HEK293 (cell line): ENCODE measurements around the gene IER3IP1.

ENCODE experiments used
- CTCF ChIA-PET: fragments of 350-600 bp; formaldehyde crosslinking; extraction: SDS; loops from one replicate; lab custom pipeline; 2021; ENCODE audit warnings: antibody characterized with exemption; lab: Yijun Ruan, JAX
- POLR2A ChIA-PET: fragments of 300-600 bp; formaldehyde crosslinking; extraction: SDS; loops from one replicate; lab custom pipeline; 2020; ENCODE audit warnings: antibody characterized with exemption, inconsistent platforms; lab: Yijun Ruan, JAX
- H3K27ac ChIP-seq: fragments of 200-500 bp; sonication (Bioruptor generic); 2 replicates; pipeline ENCODE4 v1.5.1; 2014; ENCODE audit warnings: low read depth, low read length, control low read depth, inconsistent platforms; ENCODE audit errors: extremely low read depth
- H3K36me3 ChIP-seq, 2 experiments: fragments of 200-500 bp in 1 of 2; sonication (Bioruptor generic) in 1 of 2; 1 replicate in 1 of 2; 2 replicates in 1 of 2; pipeline ENCODE4 v1.5.1; 2014 to 2017; ENCODE audit warnings: inconsistent platforms in 2 of 2, low read length in 2 of 2; ENCODE audit not compliant: control insufficient read depth in 2 of 2, insufficient read depth in 1 of 2
- H3K4me1 ChIP-seq: fragments of 200-500 bp; sonication (Bioruptor generic); 2 replicates; pipeline ENCODE4 v1.5.1; 2014; ENCODE audit warnings: mild to moderate bottlenecking, low read length, inconsistent platforms; ENCODE audit not compliant: control insufficient read depth, insufficient read depth
- H3K4me3 ChIP-seq: 2 replicates; pipeline ENCODE4 v1.5.1; 2011; ENCODE audit warnings: low read depth, mild to moderate bottlenecking, control low read depth, low read length, moderate library complexity
- H3K9me3 ChIP-seq: fragments of 200-500 bp; sonication (Bioruptor generic); 2 replicates; pipeline ENCODE4 v1.5.1; 2014; ENCODE audit warnings: low read depth, low read length, inconsistent platforms; ENCODE audit not compliant: control insufficient read depth, insufficient read depth
- BCL11A ChIP-seq: fragments of 450-650 bp; formaldehyde crosslinking; IDR thresholded peaks from 2 replicates; pipeline ENCODE4 v1.5.1; 2016; ENCODE audit warnings: low read depth, missing biosample characterization, missing genetic modification characterization
- CTCF ChIP-seq: fragments of 450-650 bp; formaldehyde crosslinking; IDR thresholded peaks from 2 replicates; pipeline ENCODE4 v1.5.1; 2016; ENCODE audit warnings: missing biosample characterization, missing genetic modification characterization
- FEZF1 ChIP-seq: fragments of 450-650 bp; formaldehyde crosslinking; IDR thresholded peaks from 2 replicates; pipeline ENCODE4 v1.5.1; 2016; ENCODE audit warnings: missing biosample characterization, missing genetic modification characterization
- IKZF3 ChIP-seq: fragments of 450-650 bp; IDR thresholded peaks from 2 replicates; pipeline ENCODE4 v1.5.0; 2018; ENCODE audit warnings: missing biosample characterization, mild to moderate bottlenecking, missing genetic modification characterization, moderate library complexity
- INSM2 ChIP-seq: fragments of 450-650 bp; formaldehyde crosslinking; IDR thresholded peaks from 2 replicates; pipeline ENCODE4 v1.5.1; 2016; ENCODE audit warnings: missing biosample characterization, missing genetic modification characterization
- KLF10 ChIP-seq: fragments of 450-650 bp; IDR thresholded peaks from 2 replicates; pipeline ENCODE4 v1.5.1; 2018; ENCODE audit warnings: missing biosample characterization, mild to moderate bottlenecking, missing genetic modification characterization
- RBAK ChIP-seq: fragments of 450-650 bp; formaldehyde crosslinking; IDR thresholded peaks from 2 replicates; pipeline ENCODE4 v1.5.1; 2016; ENCODE audit warnings: missing biosample characterization, missing genetic modification characterization
- SP2 ChIP-seq: fragments of 450-650 bp; formaldehyde crosslinking; IDR thresholded peaks from 2 replicates; pipeline ENCODE4 v1.5.1; 2016; ENCODE audit warnings: missing biosample characterization, missing genetic modification characterization
- YY1 ChIP-seq: fragments of 450-650 bp; formaldehyde crosslinking; IDR thresholded peaks from 2 replicates; pipeline ENCODE4 v1.5.1; 2018; ENCODE audit warnings: missing biosample characterization, missing genetic modification characterization
- ZBTB8A ChIP-seq: fragments of 450-650 bp; formaldehyde crosslinking; IDR thresholded peaks from 2 replicates; pipeline ENCODE4 v1.5.1; 2016; ENCODE audit warnings: missing biosample characterization, missing genetic modification characterization
- ZFP3 ChIP-seq: fragments of 450-650 bp; formaldehyde crosslinking; IDR thresholded peaks from 2 replicates; pipeline ENCODE4 v1.5.1; 2016; ENCODE audit warnings: low read depth, missing biosample characterization, missing genetic modification characterization
- ZFP37 ChIP-seq: fragments of 450-650 bp; formaldehyde crosslinking; IDR thresholded peaks from 2 replicates; pipeline ENCODE4 v1.5.1; 2016; ENCODE audit warnings: missing biosample characterization, missing genetic modification characterization
- ZFP41 ChIP-seq: fragments of 450-650 bp; formaldehyde crosslinking; IDR thresholded peaks from 2 replicates; pipeline ENCODE4 v1.5.1; 2016; ENCODE audit warnings: missing biosample characterization, missing genetic modification characterization, borderline replicate concordance
- ZIC2 ChIP-seq: fragments of 450-650 bp; formaldehyde crosslinking; IDR thresholded peaks from 2 replicates; pipeline ENCODE4 v1.5.1; 2016; ENCODE audit warnings: missing biosample characterization, missing genetic modification characterization
- ZNF121 ChIP-seq: fragments of 450-650 bp; formaldehyde crosslinking; IDR thresholded peaks from 2 replicates; pipeline ENCODE4 v1.5.1; 2016; ENCODE audit warnings: missing biosample characterization, missing genetic modification characterization
- ZNF16 ChIP-seq: fragments of 450-650 bp; formaldehyde crosslinking; IDR thresholded peaks from 2 replicates; pipeline ENCODE4 v1.5.1; 2016; ENCODE audit warnings: low read depth, missing biosample characterization, missing genetic modification characterization
- ZNF239 ChIP-seq: fragments of 450-650 bp; formaldehyde crosslinking; IDR thresholded peaks from 2 replicates; pipeline ENCODE4 v1.5.1; 2016; ENCODE audit warnings: missing biosample characterization, missing genetic modification characterization
- ZNF292 ChIP-seq: fragments of 450-650 bp; formaldehyde crosslinking; IDR thresholded peaks from 2 replicates; pipeline ENCODE4 v1.5.1; 2016; ENCODE audit warnings: low read depth, missing biosample characterization, missing genetic modification characterization, borderline replicate concordance
- ZNF621 ChIP-seq: fragments of 450-650 bp; formaldehyde crosslinking; IDR thresholded peaks from 2 replicates; pipeline ENCODE4 v1.5.1; 2017; ENCODE audit warnings: missing biosample characterization, missing genetic modification characterization
- ZNF747 ChIP-seq: fragments of 450-650 bp; formaldehyde crosslinking; IDR thresholded peaks from 2 replicates; pipeline ENCODE4 v1.5.1; 2016; ENCODE audit warnings: missing biosample characterization, missing genetic modification characterization
- ZSCAN23 ChIP-seq: fragments of 450-650 bp; formaldehyde crosslinking; IDR thresholded peaks from 2 replicates; pipeline ENCODE4 v1.5.1; 2016; ENCODE audit warnings: missing biosample characterization, missing genetic modification characterization
- ZSCAN30 ChIP-seq: fragments of 450-650 bp; IDR thresholded peaks from 2 replicates; pipeline ENCODE4 v1.5.1; 2018; ENCODE audit warnings: missing biosample characterization, mild to moderate bottlenecking, missing genetic modification characterization, moderate library complexity
- ZSCAN4 ChIP-seq: fragments of 450-650 bp; formaldehyde crosslinking; IDR thresholded peaks from 2 replicates; pipeline ENCODE4 v1.5.1; 2017; ENCODE audit warnings: missing biosample characterization, missing genetic modification characterization
- TF ChIP-seq, protein P1 (sequence below): IDR thresholded peaks from 2 replicates; pipeline ENCODE4 v1.6.1; 2011; ENCODE audit warnings: mild to moderate bottlenecking, low read depth, low read length, borderline replicate concordance

Gene IER3IP1

DNA sequence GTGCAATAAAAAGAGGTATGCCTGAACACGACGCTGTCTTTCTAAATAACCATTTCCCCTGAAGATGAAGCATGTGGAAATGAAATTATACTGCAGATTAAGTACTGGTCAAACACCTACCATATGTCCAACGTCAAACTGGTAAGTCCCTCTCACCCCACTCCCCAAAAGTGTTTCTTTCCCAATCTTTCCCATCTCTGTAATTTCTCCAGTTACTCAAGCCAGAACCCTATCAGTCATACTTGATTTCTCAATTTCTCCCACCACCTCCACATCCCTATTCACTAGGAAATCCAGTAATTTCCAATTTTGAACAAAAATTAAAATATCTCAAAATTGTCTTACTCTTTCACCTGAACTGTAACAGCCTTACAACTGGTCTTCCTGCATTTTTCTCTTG lies 55.0 kb downstream of the IER3IP1 start:
- Histone ChIP-seq H3K4me1 (no peaks in the 10 kb centered on the region), H3K9me3 (no peaks in the 10 kb centered on the region), H3K4me3 (no peak overlapping the region), H3K27ac (no peak overlapping the region), H3K36me3 (peaks cover 4 to 20% of the 10 kb centered on the region in 2 experiments)
- TF ChIP-seq INSM2 (tag by site-specific recombination) (no peak), KLF10 (tag by site-specific recombination) (no peak), ZNF292 (tag by site-specific recombination) (no peak), CTCF (no peak), ZSCAN30 (tag by site-specific recombination) (no peak)
- CTCF ChIA-PET, result interaction anchor here (0.6 kb wide), 1 partner anchor 1188 kb away, joined by 5 read pairs; no protein-coding TSS in a partner anchor
- POLR2A ChIA-PET, result no interaction called here

DNA sequence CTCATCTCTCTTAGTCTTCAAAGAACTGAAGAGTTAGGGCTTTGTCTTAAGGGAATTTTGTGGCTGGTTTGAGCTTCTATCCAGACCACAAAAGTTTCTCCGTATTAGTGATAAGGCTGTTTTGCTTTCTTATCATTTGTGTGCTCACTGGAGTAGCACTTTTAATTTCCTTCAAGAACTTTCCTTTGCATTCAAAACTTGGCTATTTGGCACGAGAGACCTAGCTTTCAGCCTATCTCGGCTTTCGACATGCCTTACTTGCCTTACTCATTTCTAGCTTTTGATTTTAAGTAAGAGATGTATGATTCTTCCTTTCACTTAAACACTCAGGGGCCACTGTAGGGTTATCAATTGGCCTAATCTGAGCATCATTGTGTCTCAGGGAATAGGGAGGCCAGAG lies 55.7 kb downstream of the IER3IP1 start:
- H3K4me1 ChIP-seq, result no peaks in the 10 kb centered on the region
- no peak for TF ChIP-seq BCL11A (tag by site-specific recombination)
- TF ChIP-seq, protein P1, sequence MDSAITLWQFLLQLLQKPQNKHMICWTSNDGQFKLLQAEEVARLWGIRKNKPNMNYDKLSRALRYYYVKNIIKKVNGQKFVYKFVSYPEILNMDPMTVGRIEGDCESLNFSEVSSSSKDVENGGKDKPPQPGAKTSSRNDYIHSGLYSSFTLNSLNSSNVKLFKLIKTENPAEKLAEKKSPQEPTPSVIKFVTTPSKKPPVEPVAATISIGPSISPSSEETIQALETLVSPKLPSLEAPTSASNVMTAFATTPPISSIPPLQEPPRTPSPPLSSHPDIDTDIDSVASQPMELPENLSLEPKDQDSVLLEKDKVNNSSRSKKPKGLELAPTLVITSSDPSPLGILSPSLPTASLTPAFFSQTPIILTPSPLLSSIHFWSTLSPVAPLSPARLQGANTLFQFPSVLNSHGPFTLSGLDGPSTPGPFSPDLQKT, result no peak
- TF ChIP-seq ZFP37, result no peak
- TF ChIP-seq ZIC2 (tag by site-specific recombination), result no peak
- no peak for TF ChIP-seq ZFP3
- no peak for TF ChIP-seq ZNF121 (tag by site-specific recombination)
- no peak for TF ChIP-seq ZSCAN4 (tag by site-specific recombination)
- no peak for TF ChIP-seq RBAK
- no peak for TF ChIP-seq ZFP41 (tag by site-specific recombination)
- no peak for TF ChIP-seq ZNF747 (tag by site-specific recombination)
- TF ChIP-seq SP2 (tag by site-specific recombination), result no peak
- TF ChIP-seq ZBTB8A (tag by site-specific recombination), result no peak
- TF ChIP-seq FEZF1 (tag by site-specific recombination), result no peak
- TF ChIP-seq ZNF621 (tag by site-specific recombination), result no peak
- no peak for TF ChIP-seq ZNF239 (tag by site-specific recombination)
- no peak for TF ChIP-seq IKZF3 (tag by site-specific recombination)
- no peak for TF ChIP-seq YY1 (tag by site-specific recombination)
- TF ChIP-seq ZNF16 (tag by site-specific recombination), result no peak
- no peak for TF ChIP-seq ZSCAN23
- no peak overlapping the region for H3K27ac ChIP-seq
- H3K9me3 ChIP-seq, result no peaks in the 10 kb centered on the region
- no peak overlapping the region for H3K4me3 ChIP-seq
- ChIA-PET POLR2A (interaction anchor here (1.5 kb wide), 1 partner anchor 30 kb away, joined by 7 read pairs; the partner anchor contains the start of gene HDHD2), CTCF (interaction anchor here (0.6 to 1.5 kb wide), 2 partner anchors 85 to 1187 kb away, joined by 5 to 7 read pairs; no protein-coding TSS in a partner anchor)
- H3K36me3 ChIP-seq, result peaks cover 4 to 20% of the 10 kb centered on the region in 2 experiments
